Stimulated activated CD4-positive, alpha-beta T cell treated with anti-CD3 and anti-CD28 coated beads, TNF-alpha, amount 100 ng/mL, for 24 hours (primary cell): ENCODE data around the gene TMEM271.

Experiments
- DNase-seq, 3 experiments: peaks; one replicate each; pipeline ENCODE4 v3.0.0-alpha.2; 2020; ENCODE audit warnings: low read depth in 3 of 3

Gene TMEM271

GRCh38 chr4:576245-576821 is at the start of gene TMEM271:
Gene TMEM271, minus strand, starts transcription at chr4:576295. Its CDS starts 233 bp downstream, at chr4:576062.
- DNase-seq, result no peak

- DNase-seq, result no peak
Observed at GRCh38 chr4:625631-626161, 49.6 kb upstream of the TMEM271 start.

- no peak for DNase-seq
Observed at GRCh38 chr4:624705-625590, 48.9 kb upstream of the TMEM271 start, which contains the start of gene PDE6B. Gene PDE6B, plus strand, starts transcription at chr4:625573. Its CDS starts 54 bp downstream, at chr4:625627.

GRCh38 chr4:623914-624566 is 47.9 kb upstream of the TMEM271 start:
- DNase-seq, result no peak

- DNase-seq, result no peak
Observed at GRCh38 chr4:622996-623913, 47.2 kb upstream of the TMEM271 start.

- no peak for DNase-seq
Observed at GRCh38 chr4:622071-622995, 46.2 kb upstream of the TMEM271 start.

GRCh38 chr4:621296-622070 is 45.4 kb upstream of the TMEM271 start:
- DNase-seq, result no peak

- DNase-seq, result no peak
Observed at GRCh38 chr4:620851-621261, 44.8 kb upstream of the TMEM271 start.

GRCh38 chr4:620201-620600 is 44.1 kb upstream of the TMEM271 start:
- DNase-seq, result no peak

- DNase-seq, result no peak
Observed at GRCh38 chr4:617644-618641, 41.8 kb upstream of the TMEM271 start.

GRCh38 chr4:616911-617643 is 41.0 kb upstream of the TMEM271 start:
- no peak for DNase-seq

GRCh38 chr4:616091-616490 is 40.0 kb upstream of the TMEM271 start:
- DNase-seq, result no peak

GRCh38 chr4:613126-613525 is 37.0 kb upstream of the TMEM271 start:
- no peak for DNase-seq

GRCh38 chr4:612749-613125 is 36.6 kb upstream of the TMEM271 start:
- DNase-seq, result no peak

GRCh38 chr4:612052-612748 is 36.1 kb upstream of the TMEM271 start:
- DNase-seq, result no peak

- DNase-seq, result no peak
Observed at GRCh38 chr4:610411-611261, 34.5 kb upstream of the TMEM271 start.
